GM18870 (cell line): ENCODE results near the gene EXOSC3.

Source experiments
- ATAC-seq: cut with Tn5 transposase; IDR thresholded peaks from one replicate; pipeline ENCODE4 v1.9.1; 2021; ENCODE audit warnings: moderate library complexity; ENCODE audit not compliant: unreplicated experiment

Gene EXOSC3

DNA sequence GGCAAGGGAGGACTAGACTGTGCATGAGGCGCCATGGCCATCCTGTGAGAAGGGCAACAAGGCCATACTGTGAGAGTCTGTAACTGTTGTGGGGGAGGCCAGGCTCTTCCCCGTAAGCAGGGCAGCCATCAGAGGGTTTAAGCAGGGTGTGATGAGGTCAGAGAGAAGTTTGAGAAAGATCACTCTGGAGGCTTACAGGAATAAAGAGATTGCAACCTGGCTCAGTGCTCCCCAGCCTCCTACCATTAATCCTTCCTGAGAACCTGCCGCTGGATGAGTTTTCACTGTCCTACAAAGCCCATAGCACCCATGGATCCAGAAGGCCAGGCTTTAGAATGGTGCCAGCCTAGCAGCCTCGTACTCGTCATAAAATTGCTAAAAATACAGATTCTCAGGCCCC lies 45.6 kb downstream of the EXOSC3 start:
- ATAC-seq = no peak

- ATAC-seq = no peak
Measured at GRCh38 chr9:37732952-37733351, 51.9 kb downstream of the EXOSC3 start.

DNA sequence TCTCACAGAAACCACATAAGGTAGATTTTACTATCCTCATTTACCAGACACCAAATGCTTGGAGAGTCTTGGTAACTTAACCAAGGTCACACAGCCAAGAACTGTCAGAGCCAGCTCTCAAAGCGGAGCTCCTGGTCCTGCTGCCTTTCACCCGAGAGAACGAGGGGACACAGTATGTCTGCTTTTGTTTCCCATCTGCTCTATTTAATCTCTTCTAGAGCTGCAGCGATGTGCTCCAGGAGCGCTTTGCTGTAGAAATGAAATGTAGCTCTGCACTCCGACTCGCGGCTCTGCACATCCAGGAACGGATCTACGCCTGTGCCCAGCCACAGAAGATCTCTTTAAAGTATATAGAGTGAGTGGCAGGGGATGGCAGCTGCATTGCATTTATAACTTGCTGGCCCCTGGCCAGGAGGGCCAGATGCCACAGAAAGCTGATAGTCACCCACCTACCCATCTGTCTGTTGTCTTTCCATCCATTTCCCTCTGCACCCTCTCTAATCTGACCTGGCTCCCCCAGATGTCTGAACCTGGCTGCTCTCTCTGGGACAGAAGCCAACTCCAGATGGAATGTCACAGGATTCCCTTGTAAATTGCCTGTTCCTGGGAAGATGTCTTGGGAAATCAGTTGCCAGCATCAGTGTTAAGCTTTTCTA lies 52.6 kb downstream of the EXOSC3 start:
- ATAC-seq = no peak

DNA sequence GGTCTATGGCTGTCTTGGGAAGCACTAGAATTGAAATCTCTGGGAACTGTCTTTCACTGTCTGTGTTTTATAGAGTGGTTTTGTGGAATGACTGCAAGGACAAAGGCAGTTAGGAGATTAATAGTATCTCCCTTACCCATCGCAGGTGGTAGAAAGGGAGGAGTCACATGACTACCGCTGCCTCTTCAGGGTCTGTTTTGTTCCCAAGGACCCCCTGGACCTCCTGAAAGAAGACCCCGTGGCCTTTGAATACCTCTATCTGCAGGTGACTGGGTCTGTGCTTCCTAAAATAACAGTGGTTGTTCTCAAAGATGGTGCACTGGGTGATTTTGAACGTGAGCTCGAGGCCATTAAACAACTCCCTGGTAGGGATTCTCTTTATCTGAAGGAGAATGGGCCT lies 54.0 kb downstream of the EXOSC3 start:
- ATAC-seq = no peak

DNA sequence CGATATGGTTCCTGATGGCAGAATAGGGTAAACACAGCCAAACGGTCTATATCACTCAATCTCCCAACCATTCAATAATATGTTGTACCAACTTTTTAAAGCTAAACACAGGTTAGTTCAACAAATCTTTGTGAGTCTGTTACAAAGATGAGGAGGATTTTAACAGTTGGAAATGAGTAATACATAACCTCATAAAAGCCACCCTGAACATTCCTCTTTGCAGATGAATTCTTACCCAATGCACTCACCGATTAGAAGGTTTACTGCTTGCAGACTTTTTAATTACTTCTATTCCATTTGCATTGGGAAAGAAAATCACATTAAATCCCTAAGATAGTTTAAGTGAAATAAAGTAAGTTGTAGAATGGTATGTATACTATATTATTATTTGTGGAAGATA lies 54.6 kb downstream of the EXOSC3 start:
- no peak for ATAC-seq
